IMR-90 (cell line): Measurements from ENCODE around the gene CDK18.

ENCODE experiments used
- BHLHE40 ChIP-seq: fragments of 150-350 bp; IDR thresholded peaks from 2 replicates; pipeline ENCODE4 v1.6.1; 2016; ENCODE audit warnings: mild to moderate bottlenecking, low read depth, low read length
- CTCF ChIP-seq: conservative IDR thresholded peaks from 2 replicates; pipeline ENCODE4 v1.5.1; 2012; ENCODE audit warnings: mild to moderate bottlenecking, low read depth, low read length, improper control_type of control experiment
- MAFK ChIP-seq: IDR thresholded peaks from 2 replicates; pipeline ENCODE4 v1.6.1; 2012; ENCODE audit warnings: low read depth, low read length, improper control_type of control experiment
- MAZ ChIP-seq: IDR thresholded peaks from 2 replicates; pipeline ENCODE4 v1.6.1; 2012; ENCODE audit warnings: low read depth, mild to moderate bottlenecking, low read length, improper control_type of control experiment, moderate library complexity, borderline replicate concordance
- POLR2A ChIP-seq: IDR thresholded peaks from 2 replicates; pipeline ENCODE4 v1.6.1; 2012; ENCODE audit warnings: mild to moderate bottlenecking, low read depth, low read length
- RAD21 ChIP-seq: IDR thresholded peaks from 2 replicates; pipeline ENCODE4 v1.6.1; 2012; ENCODE audit warnings: low read length, improper control_type of control experiment
- SMC3 ChIP-seq: fragments of 150-350 bp; IDR thresholded peaks from 2 replicates; pipeline ENCODE4 v1.6.1; 2016; ENCODE audit warnings: low read depth, mild to moderate bottlenecking, antibody characterized with exemption, low read length, moderate library complexity
- USF2 ChIP-seq: fragments of 150-350 bp; IDR thresholded peaks from 2 replicates; pipeline ENCODE4 v1.6.1; 2017; ENCODE audit warnings: mild to moderate bottlenecking, antibody characterized with exemption, low read length, low read depth

- TF ChIP-seq CTCF = no peak
- TF ChIP-seq RAD21 = no peak
- no peak for TF ChIP-seq POLR2A
- no peak for TF ChIP-seq MAFK
- no peak for TF ChIP-seq USF2
- no peak for TF ChIP-seq BHLHE40
- no peak for TF ChIP-seq SMC3
- TF ChIP-seq MAZ = no peak
Measured at GRCh38 chr1:205568135-205568468, 63.6 kb downstream of the CDK18 start.
